Thyroid gland (tissue), 4 donors: ENCODE measurements around the gene RNFT2.

Experiments used
- CTCF ChIP-seq, 6 experiments: fragments of 200-600 bp in 3 of 6; fragments of 450-650 bp in 3 of 6; sonication (generic) in 3 of 6; IDR thresholded peaks; one replicate each; pipeline ENCODE4 v1.5.1; 2016 to 2019; ENCODE audit warnings: antibody characterized with exemption in 6 of 6, mild to moderate bottlenecking in 2 of 6, inconsistent platforms in 1 of 6, moderate library complexity in 1 of 6
- POLR2A ChIP-seq, 2 donors: fragments of 450-650 bp; IDR thresholded peaks; one replicate each; pipeline ENCODE4 v1.6.1; 2017; ENCODE audit warnings: antibody characterized with exemption in 2 of 2, mild to moderate bottlenecking in 2 of 2, moderate library complexity in 1 of 2

- TF ChIP-seq CTCF (IDR thresholded peaks at IDR 0.05) (no peak), POLR2A (IDR thresholded peaks at IDR 0.05) (peak; percentile 42 to 76)
These were observed 2.0 kb upstream of the RNFT2 start for GRCh38 chr12:116735951-116736599.
